Ammon's horn (tissue), 1 donor: Measurements from ENCODE around the gene COQ2.
"Not testable (repeated sequence)": the region's sequence is repeated elsewhere in the genome, so short reads cannot be mapped to it uniquely, and the experiment has no call there.

Experiments
- DNase-seq: peaks from one replicate; pipeline ENCODE4 v3.0.0-alpha.2; 2016; ENCODE audit warnings: low spot score

Gene COQ2

GRCh38 chr4:83247415-83248357, 36.9 kb downstream of the COQ2 start:
- DNase-seq: no peak

GRCh38 chr4:83241132-83241531, 43.5 kb downstream of the COQ2 start:
- DNase-seq: no peak

- DNase-seq: peak; percentile 56
Observed at GRCh38 chr4:83240379-83240875, 44.2 kb downstream of the COQ2 start.

- DNase-seq: no peak
Observed at GRCh38 chr4:83238393-83239248, 46.0 kb downstream of the COQ2 start.

- no peak for DNase-seq
Observed at GRCh38 chr4:83237591-83237990, 47.0 kb downstream of the COQ2 start.

GRCh38 chr4:83235645-83236133, 48.9 kb downstream of the COQ2 start:
- DNase-seq: not testable (repeated sequence)

- DNase-seq: no peak
Observed at GRCh38 chr4:83234902-83235644, 49.5 kb downstream of the COQ2 start.

- DNase-seq: not testable (repeated sequence)
Observed at GRCh38 chr4:83234387-83234786, 50.2 kb downstream of the COQ2 start.

GRCh38 chr4:83232082-83232481, 52.5 kb downstream of the COQ2 start:
- DNase-seq: no peak

GRCh38 chr4:83231620-83232076, 53.0 kb downstream of the COQ2 start:
- peak; percentile 21 for DNase-seq

GRCh38 chr4:83230928-83231327, 53.7 kb downstream of the COQ2 start:
- peak; percentile 18 for DNase-seq

- no peak for DNase-seq
Observed at GRCh38 chr4:83229791-83230190, 54.8 kb downstream of the COQ2 start.

GRCh38 chr4:83228231-83228630, 56.4 kb downstream of the COQ2 start:
- no peak for DNase-seq

- no peak for DNase-seq
Observed at GRCh38 chr4:83224502-83225197, 59.9 kb downstream of the COQ2 start.

- DNase-seq: no peak
Observed at GRCh38 chr4:83223781-83224180, 60.8 kb downstream of the COQ2 start.

GRCh38 chr4:83221897-83222441, 62.6 kb downstream of the COQ2 start:
- no peak for DNase-seq

- DNase-seq: no peak
Observed at GRCh38 chr4:83219344-83220331, 65.0 kb downstream of the COQ2 start.

GRCh38 chr4:83217721-83218522, 66.7 kb downstream of the COQ2 start:
- peak; percentile 21 for DNase-seq
